Measurements from ENCODE around the gene OR3A1. TPM values are rescaled to one million over a fixed set of nuclear protein-coding genes. Genes with fewer than 3 reads are reported as not detected.
"Not testable (repeated sequence)": the region's sequence is repeated elsewhere in the genome, so short reads cannot be mapped to it uniquely, and the experiment has no call there.

Gene OR3A1
- not detected for total RNA-seq
- not detected for polyA plus RNA-seq

GRCh38 chr17:3298260-3298659 lies at the start of gene OR3A1:
Gene OR3A1 (minus strand): TSS chr17:3298360. CDS start chr17:3292582, 5,778 bp downstream.
- TF ChIP-seq POLR2AphosphoS5 (IDR thresholded peaks at IDR 0.05) (no peak), POLR2A (IDR thresholded peaks at IDR 0.05) (no peak), CTCF (IDR thresholded peaks at IDR 0.05) (no peak), EP300 (IDR thresholded peaks at IDR 0.05) (no peak)
- DNase-seq, result no peak
- Histone ChIP-seq H3K27me3 (no peaks in the 10 kb centered on the region), H3K27ac (no peak within 1 kb of the TSS), H3K4me3 (no peak within 1 kb of the TSS), H3K9me3 (no peaks in the 10 kb centered on the region), H3K4me1 (no peaks in the 10 kb centered on the region), H3K36me3 (no peaks in the 10 kb centered on the region)
- intact Hi-C loops (cut with DNase I), result no loop called here
- WGBS, 2 donors, result 73 to 92% methylated on average over 6 of the region's 6 CpGs

GRCh38 chr17:3342782-3343181 lies 44.6 kb upstream of the OR3A1 start:
- WGBS, 2 donors, result 90% methylated on average over 12 of the region's 12 CpGs
- H3K4me1 ChIP-seq; DNase-seq; H3K36me3 ChIP-seq; intact Hi-C loops (cut with DNase I); H3K4me3 ChIP-seq; H3K27ac ChIP-seq; H3K27me3 ChIP-seq: not testable (repeated sequence)
- H3K9me3 ChIP-seq, result peaks cover 0 to 12% (median 3%) of the 10 kb centered on the region in 4 donors

GRCh38 chr17:3335876-3336275 lies 37.7 kb upstream of the OR3A1 start:
- intact Hi-C loops (cut with DNase I), result no loop called here
- Histone ChIP-seq H3K4me1 (no peaks in the 10 kb centered on the region), H3K27me3 (no peaks in the 10 kb centered on the region), H3K36me3 (no peaks in the 10 kb centered on the region), H3K27ac (no peak overlapping the region), H3K4me3 (no peak overlapping the region), H3K9me3 (peaks cover 0 to 2% (median 0%) of the 10 kb centered on the region in 4 donors)
- 36 to 57% methylated on average over 4 of the region's 4 CpGs for WGBS, 2 donors
- TF ChIP-seq CTCF (IDR thresholded peaks at IDR 0.05), result no peak
- no peak for TF ChIP-seq POLR2AphosphoS5 (IDR thresholded peaks at IDR 0.05)
- no peak for TF ChIP-seq POLR2A (IDR thresholded peaks at IDR 0.05)
- no peak for TF ChIP-seq EP300 (IDR thresholded peaks at IDR 0.05)
- DNase-seq, result no peak

GRCh38 chr17:3318336-3318735 lies 20.2 kb upstream of the OR3A1 start:
- Histone ChIP-seq H3K9me3 (no peaks in the 10 kb centered on the region), H3K4me1 (no peaks in the 10 kb centered on the region), H3K27ac (no peak overlapping the region), H3K27me3 (no peaks in the 10 kb centered on the region), H3K36me3 (no peaks in the 10 kb centered on the region), H3K4me3 (no peak overlapping the region)
- intact Hi-C loops (cut with DNase I), result no loop called here
- WGBS, 2 donors, result 48 to 71% methylated on average over 5 of the region's 5 CpGs
- TF ChIP-seq EP300 (IDR thresholded peaks at IDR 0.05) (no peak), POLR2AphosphoS5 (IDR thresholded peaks at IDR 0.05) (no peak), CTCF (IDR thresholded peaks at IDR 0.05) (no peak), POLR2A (IDR thresholded peaks at IDR 0.05) (no peak)
- DNase-seq, result no peak

GRCh38 chr17:3316836-3317235 lies 18.7 kb upstream of the OR3A1 start:
- Histone ChIP-seq H3K36me3 (no peaks in the 10 kb centered on the region), H3K4me3 (no peak overlapping the region), H3K4me1 (no peaks in the 10 kb centered on the region), H3K27ac (no peak overlapping the region), H3K27me3 (no peaks in the 10 kb centered on the region), H3K9me3 (no peaks in the 10 kb centered on the region)
- TF ChIP-seq CTCF (IDR thresholded peaks at IDR 0.05) (no peak), POLR2AphosphoS5 (IDR thresholded peaks at IDR 0.05) (no peak), EP300 (IDR thresholded peaks at IDR 0.05) (no peak), POLR2A (IDR thresholded peaks at IDR 0.05) (no peak)
- no peak for DNase-seq
- WGBS, 2 donors, result 42 to 60% methylated on average over 3 of the region's 3 CpGs
- intact Hi-C loops (cut with DNase I), result no loop called here
